GM19372 (cell line): ENCODE measurements around the gene E2F8.
"Not testable (repeated sequence)": the region's sequence is repeated elsewhere in the genome, so short reads cannot be mapped to it uniquely, and the experiment has no call there.

Experiments
- ATAC-seq: cut with Tn5 transposase; IDR thresholded peaks from one replicate; pipeline ENCODE4 v1.9.1; 2021; ENCODE audit warnings: mild to moderate bottlenecking, low read depth, moderate library complexity; ENCODE audit not compliant: unreplicated experiment

The E2F8 gene

GRCh38 chr11:19240420-19241259, at the start of gene E2F8:
Gene E2F8, minus strand, starts transcription at chr11:19240945. Its CDS starts 824 bp downstream, at chr11:19240121.
- ATAC-seq: peak; percentile 84

GRCh38 chr11:19290356-19290755, 49.6 kb upstream of the E2F8 start:
- no peak for ATAC-seq

GRCh38 chr11:19288256-19288655, 47.5 kb upstream of the E2F8 start:
- ATAC-seq: no peak

- ATAC-seq: no peak
Observed at GRCh38 chr11:19286411-19286810, 45.7 kb upstream of the E2F8 start.

GRCh38 chr11:19284881-19285280, 44.1 kb upstream of the E2F8 start:
- ATAC-seq: no peak

GRCh38 chr11:19283991-19284390, 43.2 kb upstream of the E2F8 start:
- ATAC-seq: no peak

GRCh38 chr11:19281555-19281954, 40.8 kb upstream of the E2F8 start:
- no peak for ATAC-seq

GRCh38 chr11:19281041-19281440, 40.3 kb upstream of the E2F8 start:
- ATAC-seq: no peak

GRCh38 chr11:19279451-19279850, 38.7 kb upstream of the E2F8 start:
- ATAC-seq: no peak

- ATAC-seq: no peak
Observed at GRCh38 chr11:19276859-19277808, 36.4 kb upstream of the E2F8 start.

GRCh38 chr11:19275496-19275895, 34.8 kb upstream of the E2F8 start:
- no peak for ATAC-seq

- not testable (repeated sequence) for ATAC-seq
Observed at GRCh38 chr11:19273219-19273618, 32.5 kb upstream of the E2F8 start.

- no peak for ATAC-seq
Observed at GRCh38 chr11:19268909-19269308, 28.2 kb upstream of the E2F8 start.

GRCh38 chr11:19267567-19267966, 26.8 kb upstream of the E2F8 start:
- ATAC-seq: no peak

GRCh38 chr11:19263333-19263732, 22.6 kb upstream of the E2F8 start:
- ATAC-seq: no peak

- ATAC-seq: peak; percentile 67
Observed at GRCh38 chr11:19259487-19260345, 19.0 kb upstream of the E2F8 start.

GRCh38 chr11:19258641-19259230, 18.0 kb upstream of the E2F8 start:
- no peak for ATAC-seq

- ATAC-seq: not testable (repeated sequence)
Observed at GRCh38 chr11:19254441-19254840, 13.7 kb upstream of the E2F8 start.

GRCh38 chr11:19253817-19254216, 13.1 kb upstream of the E2F8 start:
- no peak for ATAC-seq

GRCh38 chr11:19253153-19253745, 12.5 kb upstream of the E2F8 start:
- ATAC-seq: no peak
